HPDE6-E6E7 (cell line): Measurements from ENCODE around the gene WFIKKN1.
A peak's percentile ranks its signal among the peaks of the same experiment; 100 is the strongest.

Source experiments
- DNase-seq: peaks from one replicate; pipeline ENCODE4 v3.0.0; 2011; ENCODE audit warnings: missing footprints; ENCODE audit errors: extremely low spot score

WFIKKN1 gene

GRCh38 chr16:674214-674881 is 43.6 kb downstream of the WFIKKN1 start:
- DNase-seq = no peak

DNA sequence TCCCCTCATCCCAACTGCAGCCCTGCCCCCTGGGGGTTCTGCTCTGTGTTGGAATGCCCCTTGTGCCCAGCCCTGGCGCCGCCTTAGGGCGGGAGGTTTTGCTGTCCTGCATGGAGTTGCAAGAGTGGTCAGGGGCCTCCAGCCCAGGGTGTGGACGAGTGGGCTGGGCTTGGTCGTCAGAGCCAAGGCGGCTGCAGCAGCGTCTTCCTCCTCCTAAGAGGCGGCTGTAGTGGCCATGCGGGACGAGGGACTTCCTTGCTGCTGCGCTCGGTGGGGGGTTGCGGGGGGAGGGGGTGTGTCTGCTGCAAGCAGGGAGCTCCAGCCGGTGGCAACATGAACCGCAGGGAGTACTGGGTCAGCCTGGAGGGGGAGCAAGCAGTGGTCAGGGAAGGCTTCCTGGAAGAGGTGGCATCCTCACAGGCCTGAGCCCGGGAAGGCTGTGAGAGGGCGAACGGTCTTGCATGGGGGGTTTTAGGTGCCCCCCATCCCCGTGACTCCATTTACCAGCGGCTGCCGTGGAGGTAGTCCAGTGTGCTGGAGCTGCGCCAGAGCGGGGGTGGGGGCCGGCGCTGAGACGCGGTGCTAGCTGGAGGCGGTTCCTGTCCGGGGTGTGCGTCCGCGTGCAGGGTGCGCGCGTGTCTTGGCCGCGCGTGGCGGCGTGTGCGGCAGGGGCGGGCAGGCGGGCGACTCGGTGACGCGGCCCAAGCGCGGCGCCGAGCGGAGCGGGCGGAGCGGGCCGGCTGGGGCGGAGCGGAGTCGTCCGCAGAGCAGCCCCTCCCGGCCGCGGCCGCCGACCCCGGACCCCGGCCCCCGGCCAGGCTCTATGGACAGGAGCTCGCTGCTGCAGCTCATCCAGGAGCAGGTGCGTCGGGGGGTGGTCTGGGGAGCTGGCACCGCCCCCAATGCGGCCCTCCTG is 44.4 kb downstream of the WFIKKN1 start, which contains the start of gene RHBDL1:
Gene RHBDL1 (plus strand): TSS at position 704 of the 916 bp plus-strand sequence. CDS start 120 bp downstream, at position 824.
- DNase-seq = no peak

DNA sequence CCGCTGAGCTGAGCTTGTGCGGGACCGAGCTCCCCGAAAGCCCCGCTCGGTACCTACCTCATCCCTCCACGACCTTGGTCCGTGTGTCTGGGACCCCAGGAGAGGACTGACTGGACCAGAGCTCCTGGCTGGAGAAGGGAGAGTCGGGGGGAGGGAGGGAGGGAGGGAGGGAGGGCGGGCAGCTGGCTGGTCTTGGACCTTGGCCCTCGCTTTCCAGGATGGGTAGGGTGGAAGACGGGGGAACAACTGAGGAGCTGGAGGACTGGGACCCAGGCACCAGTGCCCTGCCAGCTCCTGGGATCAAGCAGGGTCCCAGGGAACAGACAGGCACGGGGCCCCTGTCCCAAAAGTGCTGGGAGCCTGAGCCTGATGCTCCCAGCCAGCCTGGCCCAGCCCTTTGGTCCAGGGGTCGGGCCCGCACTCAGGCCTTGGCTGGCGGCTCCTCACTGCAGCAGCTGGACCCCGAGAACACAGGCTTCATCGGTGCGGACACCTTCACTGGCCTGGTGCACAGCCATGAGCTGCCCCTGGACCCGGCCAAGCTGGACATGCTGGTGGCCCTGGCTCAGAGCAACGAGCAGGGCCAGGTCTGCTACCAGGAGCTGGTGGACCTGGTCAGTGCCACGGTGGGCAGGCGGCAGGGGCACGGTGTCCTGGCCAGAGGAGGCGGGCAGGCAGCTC is 45.2 kb downstream of the WFIKKN1 start:
- DNase-seq = no peak

DNA sequence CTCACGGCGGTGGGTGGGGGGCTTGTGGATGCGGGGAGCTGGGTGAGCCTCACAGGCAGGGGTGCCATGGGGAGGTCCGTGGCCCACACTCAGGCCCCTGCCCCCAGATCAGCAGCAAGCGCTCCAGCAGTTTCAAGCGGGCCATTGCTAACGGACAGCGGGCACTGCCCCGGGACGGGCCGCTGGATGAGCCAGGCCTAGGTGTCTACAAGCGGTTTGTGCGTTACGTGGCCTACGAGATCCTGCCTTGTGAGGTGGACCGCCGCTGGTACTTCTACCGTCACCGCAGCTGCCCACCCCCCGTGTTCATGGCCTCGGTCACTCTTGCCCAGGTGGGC is 45.7 kb downstream of the WFIKKN1 start:
- DNase-seq = no peak

DNA sequence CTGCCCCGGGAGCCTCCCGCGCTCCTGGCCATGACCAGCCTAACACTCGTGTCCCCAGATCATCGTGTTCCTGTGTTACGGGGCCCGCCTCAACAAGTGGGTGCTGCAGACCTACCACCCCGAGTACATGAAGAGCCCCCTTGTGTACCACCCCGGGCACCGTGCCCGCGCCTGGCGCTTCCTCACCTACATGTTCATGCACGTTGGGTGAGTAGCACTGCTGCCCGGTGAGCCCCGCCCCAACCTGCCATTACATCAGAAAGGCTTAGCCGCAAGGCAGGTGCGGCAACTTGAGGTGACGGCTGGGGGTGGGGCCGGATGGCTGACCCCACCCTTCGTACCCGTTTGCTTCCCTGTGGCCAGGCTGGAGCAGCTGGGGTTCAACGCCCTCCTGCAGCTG is 46.1 kb downstream of the WFIKKN1 start:
- peak; percentile 91 for DNase-seq

GRCh38 chr16:677316-678190 is 46.8 kb downstream of the WFIKKN1 start:
- no peak for DNase-seq

DNA sequence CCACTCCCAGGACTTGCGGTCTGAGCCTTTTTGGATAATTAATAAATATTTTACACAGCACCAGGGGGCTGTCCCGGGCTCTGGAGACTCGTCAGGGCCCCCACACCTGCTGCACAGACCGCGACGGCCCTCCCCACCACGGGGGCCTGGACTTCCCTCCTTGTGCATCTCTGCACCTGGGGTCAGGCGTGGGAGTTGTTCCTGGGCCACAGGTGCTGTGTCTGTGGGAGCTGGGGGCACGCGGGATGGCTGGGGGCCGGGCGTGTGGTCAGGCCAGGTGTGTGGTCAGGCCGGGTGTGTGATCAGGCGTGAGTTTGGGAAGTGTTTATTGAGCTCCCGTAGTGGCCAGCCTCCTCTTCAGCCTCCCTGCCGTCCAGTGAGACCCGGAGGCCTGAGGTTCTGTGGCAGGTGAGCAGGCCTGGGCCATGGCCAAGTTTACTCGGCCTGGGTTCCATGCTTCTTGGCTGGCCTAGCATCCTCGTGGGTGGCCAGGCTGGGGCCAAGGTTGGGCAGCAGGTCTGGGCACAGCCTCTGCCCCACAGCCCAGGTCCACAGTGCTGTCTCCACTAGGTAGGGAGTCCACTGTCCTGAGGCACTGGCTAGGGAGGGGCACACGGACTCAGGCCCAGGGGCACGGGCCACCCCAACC is 47.5 kb downstream of the WFIKKN1 start:
- no peak for DNase-seq

DNA sequence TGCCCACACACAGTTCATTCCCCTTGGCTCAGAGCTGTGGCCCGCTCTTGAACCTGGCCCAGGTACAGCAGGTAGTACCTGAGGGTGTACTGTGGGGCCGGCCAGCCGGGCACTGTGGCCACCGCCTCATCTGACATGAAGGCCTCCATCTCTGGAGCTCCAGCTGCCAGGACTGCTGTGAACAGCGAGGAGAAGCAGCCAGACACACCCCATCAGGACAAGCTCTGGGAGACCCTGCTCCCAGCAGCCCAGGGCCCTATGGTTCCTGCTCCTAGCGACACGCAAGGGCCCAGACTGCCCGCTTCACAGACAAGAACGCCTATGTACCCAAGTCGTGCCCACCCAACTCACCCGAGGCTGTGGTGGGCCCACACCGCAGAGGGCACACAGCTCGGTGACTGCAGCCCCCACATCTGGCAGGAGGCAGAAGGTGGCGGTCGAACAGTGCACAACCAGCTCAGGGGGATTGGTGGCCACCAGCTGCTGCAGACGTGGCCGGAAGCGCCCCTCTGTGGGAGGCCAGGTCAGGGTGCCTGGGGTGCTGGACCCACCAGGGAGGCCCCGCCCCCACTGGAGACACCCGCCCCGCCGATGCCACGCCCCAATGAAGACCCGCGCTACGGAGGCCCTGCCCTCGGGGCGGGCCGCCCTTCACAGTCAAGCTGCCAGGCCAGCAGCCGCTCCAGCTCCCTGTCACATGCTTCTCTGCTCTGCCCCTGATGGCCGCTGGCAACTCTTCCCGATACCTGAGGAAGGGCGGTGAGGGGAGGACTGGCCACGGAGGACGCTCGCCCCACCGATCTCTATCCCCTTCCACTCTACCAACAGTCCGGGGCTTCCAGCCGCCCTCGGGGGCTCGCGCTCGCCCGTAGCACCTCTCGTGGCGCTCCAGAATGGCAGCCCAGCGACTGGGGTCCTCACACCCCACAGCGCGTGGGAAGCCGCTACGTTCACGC is 48.4 kb downstream of the WFIKKN1 start:
- no peak for DNase-seq

GRCh38 chr16:679814-680624 is 49.2 kb downstream of the WFIKKN1 start, which contains the start of gene STUB1:
STUB1 (plus strand) TSS chr16:680410; CDS start chr16:680526, 116 bp downstream.
- peak; percentile 76 for DNase-seq

DNA sequence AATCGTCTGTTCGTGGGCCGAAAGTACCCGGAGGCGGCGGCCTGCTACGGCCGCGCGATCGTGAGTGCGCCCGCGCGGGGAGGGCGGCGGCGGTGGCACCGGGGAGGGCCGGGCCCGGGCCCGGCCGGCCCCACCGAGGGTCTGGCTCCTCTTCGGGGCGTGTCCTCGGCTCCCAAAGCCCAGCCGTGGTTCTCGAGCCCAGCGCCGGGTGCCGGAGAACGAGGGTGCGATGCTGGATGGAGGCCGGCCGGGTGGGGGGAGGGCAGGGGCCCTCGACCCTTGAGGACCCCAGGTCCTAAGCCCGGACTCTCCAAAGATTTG is 49.8 kb downstream of the WFIKKN1 start:
- DNase-seq = no peak

DNA sequence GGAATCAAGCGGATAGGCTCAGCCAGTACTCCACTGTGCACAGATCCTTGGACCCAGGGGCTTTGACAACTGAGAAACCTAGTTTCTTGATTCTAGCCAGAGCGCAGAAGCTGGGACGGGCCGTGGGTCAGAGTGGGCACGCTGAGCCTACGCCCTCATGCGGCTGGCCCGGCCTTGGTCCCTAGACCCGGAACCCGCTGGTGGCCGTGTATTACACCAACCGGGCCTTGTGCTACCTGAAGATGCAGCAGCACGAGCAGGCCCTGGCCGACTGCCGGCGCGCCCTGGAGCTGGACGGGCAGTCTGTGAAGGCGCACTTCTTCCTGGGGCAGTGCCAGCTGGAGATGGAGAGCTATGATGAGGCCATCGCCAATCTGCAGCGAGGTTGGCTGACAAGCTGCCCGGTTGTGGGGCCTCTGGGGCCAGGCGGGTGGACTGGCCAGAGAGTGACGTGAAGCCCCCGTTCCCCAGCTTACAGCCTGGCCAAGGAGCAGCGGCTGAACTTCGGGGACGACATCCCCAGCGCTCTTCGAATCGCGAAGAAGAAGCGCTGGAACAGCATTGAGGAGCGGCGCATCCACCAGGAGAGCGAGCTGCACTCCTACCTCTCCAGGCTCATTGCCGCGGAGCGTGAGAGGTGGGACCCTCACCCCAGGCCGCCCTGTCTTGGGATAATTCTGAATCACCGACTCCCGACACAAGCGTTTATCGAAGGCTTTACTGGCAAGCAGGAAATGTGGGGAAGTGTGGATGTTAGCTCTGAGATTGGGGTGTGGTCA is 50.4 kb downstream of the WFIKKN1 start:
- DNase-seq = no peak

DNA sequence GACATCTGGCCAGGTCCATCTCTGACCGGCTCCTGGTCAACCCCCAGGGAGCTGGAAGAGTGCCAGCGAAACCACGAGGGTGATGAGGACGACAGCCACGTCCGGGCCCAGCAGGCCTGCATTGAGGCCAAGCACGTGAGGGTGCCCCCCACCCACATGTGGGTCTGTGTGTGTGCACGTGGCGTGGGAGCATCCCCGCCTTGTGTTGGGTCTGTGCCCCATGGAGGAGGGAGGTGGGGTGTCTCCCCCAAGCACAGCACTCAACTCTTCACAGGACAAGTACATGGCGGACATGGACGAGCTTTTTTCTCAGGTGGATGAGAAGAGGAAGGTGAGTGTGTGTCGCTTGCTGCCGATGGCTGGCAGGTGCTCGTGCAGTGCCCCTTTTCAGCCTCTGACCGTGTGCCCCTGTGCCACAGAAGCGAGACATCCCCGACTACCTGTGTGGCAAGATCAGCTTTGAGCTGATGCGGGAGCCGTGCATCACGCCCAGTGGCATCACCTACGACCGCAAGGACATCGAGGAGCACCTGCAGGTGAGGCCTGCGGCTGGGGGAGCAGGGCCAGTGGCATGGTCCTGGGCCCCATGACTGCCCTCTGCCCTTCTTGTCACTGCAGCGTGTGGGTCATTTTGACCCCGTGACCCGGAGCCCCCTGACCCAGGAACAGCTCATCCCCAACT is 51.1 kb downstream of the WFIKKN1 start:
- no peak for DNase-seq

DNA sequence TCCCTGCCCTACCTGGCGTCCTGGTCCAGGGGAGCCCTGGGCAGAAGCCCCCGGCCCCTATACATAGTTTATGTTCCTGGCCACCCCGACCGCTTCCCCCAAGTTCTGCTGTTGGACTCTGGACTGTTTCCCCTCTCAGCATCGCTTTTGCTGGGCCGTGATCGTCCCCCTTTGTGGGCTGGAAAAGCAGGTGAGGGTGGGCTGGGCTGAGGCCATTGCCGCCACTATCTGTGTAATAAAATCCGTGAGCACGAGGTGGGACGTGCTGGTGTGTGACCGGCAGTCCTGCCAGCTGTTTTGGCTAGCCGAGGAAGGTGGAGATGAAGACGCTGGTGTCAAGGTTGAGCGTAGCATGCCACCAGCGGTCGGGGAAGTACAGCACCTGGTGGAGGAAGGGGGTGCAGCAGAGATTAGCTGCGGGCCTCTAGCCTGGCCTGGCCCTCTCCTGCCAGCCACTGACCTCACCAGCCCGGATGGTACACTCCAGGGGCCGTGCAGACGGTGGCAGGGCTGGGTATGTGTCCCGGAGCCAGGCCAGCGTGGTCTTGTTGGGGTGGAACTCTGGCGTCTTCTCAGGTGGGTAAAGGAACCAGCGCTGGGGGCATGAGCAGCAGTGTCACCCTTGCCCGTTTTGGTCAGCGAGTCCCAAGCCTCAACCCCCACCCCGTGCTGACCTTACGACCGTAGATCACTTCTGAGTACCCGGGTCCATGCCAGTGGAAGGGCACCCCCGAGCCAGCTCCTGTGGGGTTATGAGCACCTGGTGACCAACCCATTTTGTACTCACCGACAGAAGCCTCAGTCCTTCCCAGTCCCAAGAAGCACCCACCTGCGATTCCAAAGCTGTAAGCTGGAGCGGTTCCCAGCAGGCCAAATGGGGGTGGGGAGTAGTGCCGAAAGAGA is 52.0 kb downstream of the WFIKKN1 start:
- no peak for DNase-seq

DNA sequence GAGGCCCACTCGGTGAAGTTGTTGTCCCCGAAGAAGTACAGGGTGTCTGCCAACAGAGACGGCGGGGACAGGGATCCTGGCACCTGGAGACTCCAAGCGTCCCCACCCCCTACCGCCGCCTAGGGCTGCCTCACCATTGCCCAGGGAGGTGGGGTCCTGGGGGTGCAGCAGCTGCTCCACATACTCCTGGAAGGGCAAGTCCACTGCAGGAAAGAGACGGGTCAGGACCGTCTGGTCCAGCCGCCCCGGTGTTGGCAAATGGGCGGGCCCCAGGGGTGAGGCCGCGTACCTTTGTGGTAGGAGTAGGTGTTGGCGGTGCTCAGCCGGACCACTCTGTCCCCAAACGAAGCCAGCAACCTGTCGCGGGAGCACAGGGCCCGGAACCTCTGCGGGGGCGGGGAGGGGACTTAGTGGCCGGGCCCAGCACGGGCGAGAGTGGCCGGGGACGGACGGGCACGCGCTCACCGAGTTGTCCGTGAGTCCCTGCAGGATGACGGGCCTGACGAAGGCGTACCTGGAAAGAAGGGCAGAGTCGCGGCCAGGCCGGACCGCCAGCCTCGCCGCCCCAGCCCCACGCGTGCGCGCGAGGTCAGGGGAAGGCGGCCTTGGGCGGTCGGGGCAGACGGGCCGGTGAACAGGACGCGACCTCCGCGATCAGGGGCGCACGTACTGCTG is 52.7 kb downstream of the WFIKKN1 start:
- no peak for DNase-seq
